Activated naive CD8-positive, alpha-beta T cell treated with anti-CD3 and anti-CD28 coated beads, Interleukin-2, amount 10 ng/mL, durations not matched to agents 7 days and 5 days (primary cell): ENCODE measurements around the gene HBE1. TPM values are rescaled to one million over a fixed set of nuclear protein-coding genes. Genes with fewer than 3 reads are reported as not detected.

ENCODE experiments used
- total RNA-seq, 2 experiments: library from RNA; stranded (reverse); gene quantifications; one replicate each; pipeline ENCODE4 v1.2.3, GENCODE V29; 2021

HBE1 gene
- total RNA-seq, 2 experiments from 2014 or later: not detected

Other genes starting within 250 kb of the HBE1 start
- gene OR52J3, start 223.4 kb downstream of the HBE1 start, total RNA-seq: not detected
- not detected for gene OR52E2, start 210.3 kb downstream of the HBE1 start, total RNA-seq
- gene OR52E1, start 200.4 kb downstream of the HBE1 start, total RNA-seq: not detected
- not detected for gene OR52A5, start 131.6 kb downstream of the HBE1 start, total RNA-seq
- not detected for gene OR52A1, start 115.2 kb downstream of the HBE1 start, total RNA-seq
- gene OR51V1, start 69.3 kb downstream of the HBE1 start, total RNA-seq: not detected
- not detected for gene HBB, start 42.9 kb downstream of the HBE1 start, total RNA-seq
- gene HBD, start 35.5 kb downstream of the HBE1 start, total RNA-seq: not detected
- not detected for gene HBG1, start 20.1 kb downstream of the HBE1 start, total RNA-seq
- gene HBG2, start 15.2 kb downstream of the HBE1 start, total RNA-seq: not detected
- gene OR51B4, start 32.0 kb upstream of the HBE1 start, total RNA-seq: not detected
- gene OR51B2, start 54.4 kb upstream of the HBE1 start, total RNA-seq: not detected
- gene OR51B5, start 73.6 kb upstream of the HBE1 start, total RNA-seq: not detected
- gene OR51B6, start 81.6 kb upstream of the HBE1 start, total RNA-seq: not detected
- not detected for gene OR51M1, start 113.9 kb upstream of the HBE1 start, total RNA-seq
- gene OR51Q1, start 152.2 kb upstream of the HBE1 start, total RNA-seq: not detected
- gene OR51I1, start 171.6 kb upstream of the HBE1 start, total RNA-seq: not detected
- not detected for gene OR51I2, start 179.4 kb upstream of the HBE1 start, total RNA-seq
- gene OR52D1, start 218.7 kb upstream of the HBE1 start, total RNA-seq: not detected
- under 1 TPM in 1 of 2 experiments, not detected in 1; 0.17 TPM for gene UBQLN3, start 240.0 kb upstream of the HBE1 start, total RNA-seq
- under 1 TPM; 0.30 to 0.60 TPM for gene UBQLNL, start 246.8 kb upstream of the HBE1 start, total RNA-seq